BE2C (cell line): ENCODE data around the gene MACROH2A2.

Source experiments
- DNase-seq: peaks from one replicate; pipeline ENCODE4 v3.0.0-alpha.2; 2020
- H3K27me3 ChIP-seq: fragments of 250-450 bp; sonication (Bioruptor Pico); 2 replicates; pipeline ENCODE4 v1.5.1; 2020; ENCODE audit warnings: mild to moderate bottlenecking
- H3K36me3 ChIP-seq: fragments of 250-450 bp; sonication (Bioruptor Pico); 2 replicates; pipeline ENCODE4 v1.5.1; 2020; ENCODE audit warnings: mild to moderate bottlenecking
- H3K4me1 ChIP-seq: fragments of 250-450 bp; sonication (Bioruptor Pico); 2 replicates; pipeline ENCODE4 v1.5.1; 2020
- H3K4me3 ChIP-seq: 2 replicates; pipeline ENCODE4 v1.5.1; 2011; ENCODE audit warnings: low read depth, low read length
- H3K9me3 ChIP-seq: fragments of 250-450 bp; sonication (Bioruptor Pico); 2 replicates; pipeline ENCODE4 v1.5.1; 2020
- TF ChIP-seq, protein P1 (sequence below): IDR thresholded peaks from 2 replicates; pipeline ENCODE4 v1.5.1; 2012; ENCODE audit warnings: mild to moderate bottlenecking, low read depth, low read length

The MACROH2A2 gene

DNA sequence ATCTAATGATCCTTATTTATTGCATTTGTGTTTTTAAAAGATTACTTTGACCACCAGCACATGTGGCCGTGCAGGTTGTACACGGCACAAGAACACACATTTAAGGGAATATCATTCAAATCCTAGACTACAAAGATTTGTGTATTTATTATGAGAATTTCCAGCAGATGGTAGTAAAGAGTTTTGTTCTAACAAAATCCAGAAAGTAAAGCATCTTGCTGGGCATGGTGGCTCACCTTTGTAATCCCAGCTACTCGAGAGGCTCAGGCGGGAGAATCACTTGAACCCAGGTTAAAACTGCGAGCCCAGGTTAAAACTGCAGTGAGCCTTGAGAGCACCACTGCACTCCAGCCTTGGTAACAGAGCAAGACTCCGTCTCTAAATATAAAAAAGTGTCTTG lies 31.5 kb downstream of the MACROH2A2 start:
- no peaks in the 10 kb centered on the region; the same call in 1 of the 2 replicates for H3K36me3 ChIP-seq
- no peaks in the 10 kb centered on the region for H3K27me3 ChIP-seq
- no peaks in the 10 kb centered on the region for H3K4me1 ChIP-seq
- no peak for DNase-seq
- H3K9me3 ChIP-seq: no peaks in the 10 kb centered on the region
- TF ChIP-seq, protein P1, sequence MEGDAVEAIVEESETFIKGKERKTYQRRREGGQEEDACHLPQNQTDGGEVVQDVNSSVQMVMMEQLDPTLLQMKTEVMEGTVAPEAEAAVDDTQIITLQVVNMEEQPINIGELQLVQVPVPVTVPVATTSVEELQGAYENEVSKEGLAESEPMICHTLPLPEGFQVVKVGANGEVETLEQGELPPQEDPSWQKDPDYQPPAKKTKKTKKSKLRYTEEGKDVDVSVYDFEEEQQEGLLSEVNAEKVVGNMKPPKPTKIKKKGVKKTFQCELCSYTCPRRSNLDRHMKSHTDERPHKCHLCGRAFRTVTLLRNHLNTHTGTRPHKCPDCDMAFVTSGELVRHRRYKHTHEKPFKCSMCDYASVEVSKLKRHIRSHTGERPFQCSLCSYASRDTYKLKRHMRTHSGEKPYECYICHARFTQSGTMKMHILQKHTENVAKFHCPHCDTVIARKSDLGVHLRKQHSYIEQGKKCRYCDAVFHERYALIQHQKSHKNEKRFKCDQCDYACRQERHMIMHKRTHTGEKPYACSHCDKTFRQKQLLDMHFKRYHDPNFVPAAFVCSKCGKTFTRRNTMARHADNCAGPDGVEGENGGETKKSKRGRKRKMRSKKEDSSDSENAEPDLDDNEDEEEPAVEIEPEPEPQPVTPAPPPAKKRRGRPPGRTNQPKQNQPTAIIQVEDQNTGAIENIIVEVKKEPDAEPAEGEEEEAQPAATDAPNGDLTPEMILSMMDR: no peak
- no peak overlapping the region for H3K4me3 ChIP-seq

DNA sequence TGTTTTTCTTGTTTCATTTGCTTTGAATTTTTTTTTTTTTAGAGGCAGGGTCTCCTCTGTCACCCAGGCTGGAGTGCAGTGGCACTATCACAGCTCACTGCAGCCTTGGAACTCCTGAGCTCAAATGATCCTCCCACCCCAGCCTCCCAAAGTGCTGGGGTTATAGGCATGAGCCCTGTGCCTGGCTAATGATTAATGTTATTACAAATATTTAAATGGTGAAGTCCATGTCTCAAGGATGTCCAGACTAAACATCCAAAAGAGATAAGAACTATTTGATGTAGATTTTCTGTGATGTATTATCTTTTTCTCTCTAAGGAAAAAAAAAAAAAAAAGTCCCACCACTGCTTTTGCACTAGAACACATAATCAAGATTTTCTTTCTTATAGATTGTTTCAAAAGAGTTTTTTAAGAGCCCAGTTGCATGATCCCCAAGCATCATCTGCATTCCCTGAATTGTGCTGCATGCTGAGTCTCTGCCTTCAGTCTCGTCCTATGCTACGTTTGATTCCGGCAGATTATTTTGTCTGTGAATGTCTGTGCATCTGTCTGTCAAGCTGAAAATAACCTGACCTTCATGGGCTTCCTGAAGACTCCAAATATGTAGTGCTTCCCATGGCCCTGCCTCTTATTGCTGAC lies 33.4 kb downstream of the MACROH2A2 start:
- Histone ChIP-seq H3K9me3 (no peaks in the 10 kb centered on the region), H3K4me3 (no peak overlapping the region), H3K36me3 (peaks cover 10% of the 10 kb centered on the region), H3K4me1 (no peaks in the 10 kb centered on the region), H3K27me3 (no peaks in the 10 kb centered on the region)
- DNase-seq: no peak
- TF ChIP-seq, protein P1: no peak

DNA sequence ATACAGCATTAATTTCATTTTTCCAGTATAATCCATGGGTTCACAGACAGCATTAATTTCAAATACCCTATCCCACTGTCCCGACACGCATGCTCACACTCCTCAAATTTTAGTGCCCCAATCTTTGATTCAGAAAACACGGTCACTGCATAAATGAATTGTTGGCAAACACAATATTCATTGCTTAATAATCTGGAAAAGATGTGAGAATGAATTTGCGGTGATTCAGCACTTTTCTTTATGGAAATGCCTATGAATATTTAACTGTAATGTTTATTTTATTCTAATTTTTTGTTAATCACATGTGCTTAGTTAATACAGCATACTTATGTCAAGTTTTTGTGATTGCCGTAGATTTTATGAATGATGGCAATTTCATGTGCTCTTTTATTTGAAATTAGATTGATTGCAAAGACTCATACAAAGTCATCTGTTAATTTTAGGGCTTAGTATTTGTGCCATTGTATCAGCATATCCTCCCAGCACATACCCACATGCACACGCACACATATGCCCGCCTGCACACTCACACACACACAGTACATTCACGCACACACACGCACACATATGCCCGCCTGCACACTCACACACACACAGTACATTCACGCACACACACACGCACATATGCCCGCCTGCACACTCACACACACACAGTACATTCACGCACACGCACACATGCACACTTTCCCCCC lies 35.1 kb downstream of the MACROH2A2 start:
- H3K36me3 ChIP-seq: peaks cover 18% of the 10 kb centered on the region
- no peaks in the 10 kb centered on the region for H3K4me1 ChIP-seq
- TF ChIP-seq, protein P1: no peak
- no peak for DNase-seq
- no peaks in the 10 kb centered on the region for H3K27me3 ChIP-seq
- H3K4me3 ChIP-seq: no peak overlapping the region
- H3K9me3 ChIP-seq: no peaks in the 10 kb centered on the region

DNA sequence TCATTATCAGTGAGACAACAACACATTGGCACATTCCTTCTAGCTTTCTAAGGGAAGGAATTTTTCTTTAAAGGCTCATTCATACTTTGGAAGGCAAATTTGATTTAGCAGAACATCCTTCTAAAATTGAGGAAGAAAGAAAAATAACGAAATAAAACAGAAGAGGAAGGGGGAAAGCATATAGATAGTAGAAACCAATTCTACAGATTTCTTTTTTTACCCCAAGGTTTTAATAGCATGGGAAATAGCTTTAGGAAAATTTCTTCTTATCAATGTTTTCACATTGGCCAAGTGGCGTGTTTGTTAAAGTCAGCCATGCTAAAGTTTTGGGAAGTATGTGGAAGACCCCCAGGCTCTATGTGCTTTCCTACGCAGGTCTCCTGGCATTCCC lies 35.7 kb downstream of the MACROH2A2 start:
- peaks cover 22% of the 10 kb centered on the region for H3K36me3 ChIP-seq

DNA sequence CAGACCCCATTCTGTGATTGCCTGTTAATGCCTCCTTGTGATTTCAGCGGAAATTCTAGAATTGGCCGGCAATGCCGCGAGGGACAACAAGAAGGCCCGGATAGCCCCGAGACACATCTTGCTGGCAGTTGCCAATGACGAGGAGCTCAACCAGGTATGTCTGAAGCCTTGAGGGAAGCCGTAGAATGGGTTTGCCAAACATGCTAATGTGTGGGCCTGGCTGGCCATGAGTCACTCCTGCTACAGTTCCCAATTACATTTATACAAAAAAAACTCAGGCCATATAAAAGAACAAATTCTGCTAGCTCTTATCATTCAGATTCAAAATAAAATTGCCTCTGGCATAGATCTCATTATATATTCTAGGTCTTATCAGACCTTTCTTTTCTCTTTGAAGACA lies 37.4 kb downstream of the MACROH2A2 start:
- peaks cover 28% of the 10 kb centered on the region for H3K36me3 ChIP-seq
- no peak overlapping the region for H3K4me3 ChIP-seq
- DNase-seq: no peak
- no peaks in the 10 kb centered on the region for H3K4me1 ChIP-seq
- H3K9me3 ChIP-seq: no peaks in the 10 kb centered on the region
- TF ChIP-seq, protein P1: no peak
- H3K27me3 ChIP-seq: no peaks in the 10 kb centered on the region

More for the DNA sequence above, 35.7 kb downstream of the MACROH2A2 start:
- no peak for DNase-seq
- Histone ChIP-seq H3K27me3 (no peaks in the 10 kb centered on the region), H3K4me3 (no peak overlapping the region), H3K4me1 (no peaks in the 10 kb centered on the region), H3K9me3 (no peaks in the 10 kb centered on the region)
- TF ChIP-seq, protein P1: no peak

DNA sequence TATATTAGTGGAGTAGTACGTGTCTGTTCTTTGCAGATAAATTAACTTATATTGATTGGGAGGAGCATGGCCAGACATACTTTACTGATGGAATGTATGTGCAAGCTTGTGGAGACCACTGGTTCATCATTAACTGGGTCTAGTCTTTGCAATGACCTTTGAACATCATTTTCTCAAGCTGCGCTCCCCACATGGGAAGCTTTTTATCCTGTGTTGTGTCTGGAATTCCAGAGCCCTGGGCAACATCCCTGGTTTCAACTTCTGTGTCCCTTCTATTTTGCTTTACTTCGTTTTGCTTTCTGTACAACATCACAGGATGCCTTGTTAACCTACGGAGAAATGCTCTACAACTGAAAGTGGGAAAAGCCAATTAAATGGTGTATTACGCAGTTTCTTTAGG lies 38.3 kb downstream of the MACROH2A2 start:
- Histone ChIP-seq H3K27me3 (no peaks in the 10 kb centered on the region), H3K9me3 (no peaks in the 10 kb centered on the region), H3K4me1 (no peaks in the 10 kb centered on the region), H3K4me3 (no peak overlapping the region), H3K36me3 (peaks cover 28% of the 10 kb centered on the region)
- TF ChIP-seq, protein P1: no peak
- no peak for DNase-seq
